ENCODE data around the gene SLIT1.

Gene SLIT1

DNA sequence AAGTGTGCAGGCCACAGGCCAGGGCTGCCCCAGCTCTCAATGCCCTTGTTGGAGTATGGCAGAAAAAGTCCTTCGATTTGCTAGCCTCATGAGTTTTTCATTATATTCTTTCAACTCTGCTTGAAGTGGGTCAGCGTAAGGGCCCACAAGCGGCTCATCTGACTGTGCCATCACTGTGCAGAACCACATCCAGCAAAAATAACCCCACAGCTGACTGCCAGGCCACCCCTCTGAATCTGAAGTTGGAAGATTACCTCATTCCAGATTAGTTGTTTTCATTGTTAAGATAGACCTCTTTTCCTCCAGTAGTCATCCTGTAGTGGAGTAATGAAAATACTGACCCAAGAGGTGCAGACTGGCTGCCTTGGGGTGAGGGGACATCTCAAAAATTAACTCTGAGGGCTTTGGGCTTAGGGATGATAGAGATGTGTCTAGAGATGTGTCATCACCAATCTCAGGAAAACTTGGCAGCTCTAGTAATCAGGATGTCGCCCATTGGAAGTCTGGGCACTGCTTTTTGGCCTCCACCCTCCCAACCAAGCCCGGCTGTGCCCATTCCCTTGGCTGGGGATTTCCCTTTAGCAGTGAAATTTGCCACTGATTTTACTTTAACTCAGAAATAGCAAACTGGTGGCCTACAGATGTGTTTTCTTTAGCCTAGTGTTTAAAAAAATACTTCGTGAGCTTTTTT is 189.3 kb downstream of the SLIT1 start:
- DNase-seq: no peak

DNA sequence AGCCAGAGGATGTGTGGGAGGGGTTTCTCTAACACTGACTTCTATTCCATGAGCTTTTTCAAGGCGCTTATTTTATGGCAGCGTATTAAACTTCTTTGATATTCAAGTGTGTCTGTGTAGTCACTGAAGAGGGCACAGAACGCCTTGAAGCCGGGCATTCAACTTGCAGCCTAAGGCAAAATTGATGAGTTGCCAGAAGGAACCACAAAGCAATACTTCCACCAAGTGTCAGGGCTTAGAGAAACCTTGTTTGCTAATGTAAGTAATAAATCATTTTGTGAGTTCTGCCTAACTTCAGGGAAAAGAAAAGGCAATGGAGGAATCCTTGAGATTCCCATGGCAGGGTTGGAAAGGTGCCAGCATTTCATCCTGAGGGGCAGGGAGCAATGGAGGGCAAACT is 189.9 kb downstream of the SLIT1 start:
- no peak for DNase-seq

DNA sequence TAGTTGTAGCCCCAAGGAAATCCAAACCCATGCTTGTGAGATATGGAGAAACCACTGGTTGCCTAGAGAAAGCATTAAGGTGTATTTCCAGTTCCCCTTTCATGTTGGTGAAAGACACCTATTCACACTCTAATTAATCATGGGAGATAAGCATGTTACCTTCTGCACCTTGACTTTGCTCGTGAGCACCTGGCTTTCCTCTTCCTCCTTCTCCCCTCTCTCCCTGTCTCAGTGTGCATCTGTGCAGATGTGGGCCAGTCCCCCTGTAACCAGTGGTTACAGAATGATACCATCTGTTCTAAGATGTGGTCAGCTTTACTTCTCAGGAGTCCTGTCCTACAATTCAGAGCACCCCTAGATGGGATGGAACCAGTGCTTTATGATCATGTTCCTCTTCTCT is 193.0 kb downstream of the SLIT1 start:
- DNase-seq: no peak

- DNase-seq: no peak
These were observed 194.4 kb downstream of the SLIT1 start for GRCh38 chr10:96991313-96991841.

DNA sequence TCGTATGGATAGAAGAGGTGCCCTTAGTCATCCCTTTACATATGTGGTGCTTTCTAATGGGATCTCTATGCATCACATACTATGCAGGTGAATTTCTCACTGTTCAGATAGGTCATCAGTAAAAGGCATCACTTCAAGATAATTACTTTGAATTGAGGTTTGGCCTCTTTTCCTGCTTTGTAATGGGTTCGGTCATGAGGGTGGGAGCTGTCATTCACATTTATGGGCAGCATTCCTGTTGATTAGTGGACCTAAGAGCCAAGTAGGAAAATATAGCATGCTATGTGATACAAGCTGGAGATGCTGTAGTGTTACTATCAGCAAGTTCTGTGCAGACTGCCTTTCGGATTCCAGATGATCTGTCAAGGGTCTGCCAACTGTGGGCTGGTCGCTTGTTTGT is 197.3 kb downstream of the SLIT1 start:
- no peak for DNase-seq

GRCh38 chr10:96987842-96988175 is 197.9 kb downstream of the SLIT1 start:
- DNase-seq: no peak

GRCh38 chr10:96987141-96987841 is 198.5 kb downstream of the SLIT1 start:
- DNase-seq: no peak

- no peak for DNase-seq
These were observed 199.4 kb downstream of the SLIT1 start for GRCh38 chr10:96986200-96986856.

DNA sequence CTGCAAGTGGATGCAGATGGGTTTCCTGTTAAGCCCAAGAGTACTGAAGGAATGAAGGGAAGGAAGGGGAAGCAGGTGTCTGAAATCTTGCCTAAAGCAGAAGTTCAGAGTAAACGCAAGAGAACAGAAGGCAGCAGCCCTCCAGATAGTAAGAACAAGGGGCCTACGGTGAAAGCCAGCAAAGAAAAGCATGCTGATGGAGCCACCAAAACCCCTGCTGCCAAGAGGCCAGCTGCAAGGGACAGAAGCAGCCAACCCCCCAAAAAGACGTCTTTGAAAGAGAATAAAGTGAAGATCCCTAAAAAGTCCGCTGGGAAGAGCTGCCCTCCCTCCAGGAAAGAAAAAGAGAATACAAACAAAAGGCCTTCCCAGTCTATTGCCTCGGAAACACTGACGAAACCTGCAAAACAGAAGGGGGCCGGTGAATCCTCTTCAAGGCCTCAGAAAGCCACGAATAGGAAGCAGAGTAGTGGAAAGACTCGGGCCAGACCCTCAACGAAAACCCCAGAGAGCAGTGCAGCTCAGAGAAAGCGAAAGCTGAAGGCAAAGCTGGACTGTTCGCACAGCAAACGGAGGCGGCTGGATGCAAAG is 201.1 kb downstream of the SLIT1 start:
- no peak for DNase-seq

DNA sequence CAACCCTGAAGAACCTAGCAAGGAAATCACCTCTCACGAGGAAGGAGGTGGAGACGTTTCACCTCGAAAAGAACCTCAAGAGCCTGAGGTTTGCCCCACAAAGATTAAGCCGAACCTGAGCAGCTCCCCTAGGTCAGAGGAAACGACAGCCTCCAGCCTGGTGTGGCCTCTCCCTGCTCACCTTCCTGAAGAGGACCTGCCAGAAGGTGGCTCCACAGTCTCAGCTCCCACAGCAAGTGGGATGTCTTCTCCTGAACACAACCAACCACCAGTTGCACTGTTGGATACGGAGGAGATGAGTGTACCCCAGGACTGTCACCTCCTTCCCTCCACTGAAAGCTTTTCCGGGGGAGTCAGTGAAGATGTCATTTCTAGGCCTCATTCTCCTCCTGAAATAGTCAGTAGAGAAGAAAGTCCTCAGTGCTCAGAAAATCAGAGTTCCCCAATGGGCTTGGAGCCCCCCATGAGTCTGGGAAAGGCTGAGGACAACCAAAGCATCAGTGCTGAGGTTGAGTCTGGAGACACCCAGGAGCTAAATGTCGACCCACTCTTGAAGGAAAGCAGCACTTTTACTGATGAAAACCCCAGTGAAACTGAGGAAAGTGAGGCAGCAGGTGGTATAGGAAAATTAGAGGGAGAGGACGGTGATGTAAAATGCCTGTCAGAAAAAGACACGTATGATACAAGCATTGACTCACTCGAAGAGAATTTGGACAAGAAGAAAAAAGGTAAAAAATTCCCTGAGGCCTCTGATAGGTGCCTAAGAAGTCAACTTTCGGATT is 203.4 kb downstream of the SLIT1 start:
- DNase-seq: no peak

DNA sequence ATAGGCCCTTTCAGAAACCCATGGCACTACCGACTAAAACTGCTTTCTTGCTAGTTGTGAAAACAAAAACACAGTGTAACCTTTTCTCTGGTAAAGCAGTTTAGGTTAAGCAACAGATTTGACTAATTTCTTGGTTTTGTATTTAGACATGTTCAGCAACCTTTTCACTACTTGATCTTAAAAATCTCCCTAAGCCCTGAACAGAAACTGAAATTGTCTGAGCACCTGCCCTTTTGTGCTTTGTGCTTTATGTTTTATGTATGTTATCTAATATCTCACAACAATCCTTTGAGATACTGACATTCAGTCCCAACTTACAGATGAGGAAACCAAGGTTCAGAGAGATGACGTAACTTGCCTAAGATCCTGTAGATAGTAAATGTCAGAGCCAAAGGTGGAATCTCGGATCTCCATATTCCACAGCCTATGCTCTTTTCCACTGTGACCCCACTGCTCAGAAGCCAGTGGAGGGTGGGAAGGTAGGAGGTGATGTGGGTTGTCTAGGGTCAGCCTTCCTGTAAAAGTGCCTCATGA is 207.1 kb downstream of the SLIT1 start:
- DNase-seq: no peak

DNA sequence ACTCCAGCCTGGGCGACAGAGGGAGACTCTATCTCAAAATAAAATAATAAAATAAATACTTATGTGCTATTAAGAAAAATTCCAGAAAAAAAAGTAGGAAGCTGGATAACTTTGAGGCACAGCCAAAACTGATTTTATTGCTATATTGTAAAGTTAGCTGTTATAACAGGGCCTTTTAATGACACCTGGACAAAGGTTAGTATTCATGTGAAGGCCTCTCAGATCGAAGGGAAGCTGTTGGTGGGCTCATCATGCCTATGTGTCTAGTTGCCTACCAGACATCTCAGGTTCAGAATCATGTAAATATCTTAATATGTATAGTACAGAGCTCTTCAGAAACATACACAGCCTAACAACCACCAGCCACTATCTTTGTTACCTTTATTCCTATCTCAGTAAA is 210.6 kb downstream of the SLIT1 start:
- DNase-seq: no peak

DNA sequence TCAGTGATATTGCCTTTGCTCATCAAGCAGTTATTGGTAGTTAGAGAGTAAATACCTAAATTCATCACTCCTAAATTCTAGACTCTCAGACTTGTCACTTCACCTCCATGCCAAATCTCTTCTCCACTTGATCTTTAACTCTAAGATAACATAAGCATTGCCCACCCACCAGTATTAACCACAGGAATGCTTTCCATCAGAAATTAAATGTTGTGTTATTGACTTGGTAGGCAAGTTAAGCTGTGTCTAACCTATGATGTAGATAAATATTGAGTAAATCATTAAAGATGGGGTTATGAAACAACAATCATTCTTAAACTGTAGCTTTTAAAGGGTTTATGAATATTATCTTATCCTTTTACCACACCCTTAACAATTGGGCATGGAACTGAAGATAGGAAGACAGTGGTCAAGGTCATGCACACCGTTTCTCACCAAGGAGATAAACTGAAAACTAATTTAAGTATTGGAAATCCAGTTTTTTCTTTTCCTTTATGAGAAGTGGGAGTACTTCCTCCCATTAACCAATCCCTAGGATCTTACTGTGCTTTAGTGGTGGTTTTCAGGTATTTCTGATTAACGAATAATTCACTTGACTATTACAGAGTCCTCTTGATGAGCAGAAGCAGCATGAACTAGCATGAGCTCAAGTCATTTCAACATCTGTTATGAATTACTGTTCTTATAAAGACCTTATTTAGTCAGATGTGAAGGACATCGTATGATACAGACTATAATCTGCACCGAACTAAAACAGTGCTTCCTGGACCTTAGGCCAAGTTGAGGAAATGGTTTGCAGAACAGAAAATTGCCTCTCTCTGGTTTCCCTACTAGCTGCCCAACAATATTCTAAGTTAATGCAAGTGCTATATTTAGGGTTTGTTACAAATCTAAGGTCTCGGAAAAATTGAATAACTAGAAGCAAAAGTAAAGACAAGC is 211.7 kb downstream of the SLIT1 start:
- no peak for DNase-seq

DNA sequence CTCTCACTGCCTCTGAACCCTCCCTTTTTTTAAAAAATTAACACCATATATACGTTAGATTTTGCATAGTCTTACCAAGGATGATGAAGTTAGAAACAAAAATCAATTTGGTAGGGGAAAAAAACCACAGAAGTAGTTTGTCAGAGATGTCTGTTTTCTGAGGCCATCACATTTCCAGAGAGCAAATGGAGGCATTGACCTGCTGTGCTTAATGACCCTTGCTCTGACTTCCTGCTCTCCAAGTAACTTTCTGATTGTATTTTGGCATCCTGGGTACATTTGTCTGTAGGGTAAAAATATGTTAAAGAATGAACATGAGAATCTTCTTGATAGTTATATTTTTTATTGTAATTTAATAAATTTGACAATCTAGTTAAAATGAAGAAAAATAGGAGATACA is 213.5 kb downstream of the SLIT1 start:
- DNase-seq: no peak

- no peak for DNase-seq
These were observed 214.4 kb downstream of the SLIT1 start for GRCh38 chr10:96971324-96971723.

- no peak for DNase-seq
These were observed 216.9 kb downstream of the SLIT1 start for GRCh38 chr10:96968682-96969423.

DNA sequence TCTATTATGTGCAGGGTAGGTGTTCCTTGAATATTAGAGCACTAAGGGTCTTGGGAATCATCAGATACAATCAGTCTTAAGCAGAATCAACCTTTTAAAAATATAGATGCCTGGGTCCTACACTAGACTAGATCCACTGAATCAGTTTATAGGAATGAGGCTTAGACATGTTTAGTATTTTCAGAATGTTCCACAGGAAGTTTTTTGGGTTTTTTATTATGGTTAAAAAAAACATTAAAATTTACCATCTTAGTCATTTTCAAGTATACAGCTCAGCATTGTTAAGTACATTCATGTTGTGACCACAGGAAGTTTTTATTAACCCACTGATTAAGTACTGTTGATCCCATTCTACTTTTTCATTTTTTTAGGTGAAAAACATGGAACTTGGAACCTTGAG is 217.9 kb downstream of the SLIT1 start:
- DNase-seq: no peak

- DNase-seq: no peak
These were observed 221.6 kb downstream of the SLIT1 start for GRCh38 chr10:96964131-96964530.

GRCh38 chr10:96960872-96961271 is 224.9 kb downstream of the SLIT1 start:
- DNase-seq: no peak

GRCh38 chr10:96959733-96960132 is 226.0 kb downstream of the SLIT1 start:
- DNase-seq: no peak

DNA sequence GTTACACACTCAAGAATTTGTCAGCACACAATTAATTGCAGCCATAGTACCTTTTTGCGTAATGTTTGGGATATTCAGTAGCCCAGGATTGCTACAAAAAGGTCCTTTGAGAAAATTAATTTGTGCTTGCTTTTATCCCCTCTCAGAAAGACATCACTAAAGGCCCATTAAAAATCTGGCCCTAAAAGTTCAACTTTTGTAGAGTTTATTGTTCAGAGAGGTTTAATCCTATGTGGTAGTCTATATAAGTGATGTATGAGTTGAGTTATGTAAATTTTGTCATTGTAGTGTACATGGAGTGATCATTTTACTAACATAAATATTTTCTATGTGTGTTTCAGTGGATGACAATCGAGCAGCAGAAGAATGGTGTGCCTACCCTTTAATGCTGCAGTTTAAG is 227.7 kb downstream of the SLIT1 start:
- no peak for DNase-seq

Measured in stimulated activated CD4-positive, alpha-beta T cell treated with anti-CD3 and anti-CD28 coated beads, Interleukin-2, amount 100 ng/mL, for 24 hours (primary cell).